ENCODE results near the gene B4GALT7. TPM values are rescaled to one million over a fixed set of nuclear protein-coding genes. Genes with fewer than 3 reads are reported as not detected.

B4GALT7 gene
- total RNA-seq, 1 experiment from 2014 or later: 26.3 TPM

- H3K36me3 Mint-ChIP-seq (ENCODE audit: insufficient read depth in 1 of 3, low read depth in 3 of 3): peaks cover 2 to 23% (median 11%) of the 10 kb centered on the region in 3 experiments; a peak in 6 of 7 replicates
- no peak overlapping the region for H4K8ac ChIP-seq (replicated peaks; ENCODE audit: insufficient read length, low read depth, low read length)
- no CpG with 5 or more reads among the region's 4 CpGs for WGBS (ENCODE audit: extremely low coverage, insufficient read length, low lambda C conversion rate)
- H2BK15ac ChIP-seq (ENCODE audit: low read depth, low read length): no peak overlapping the region
- no peak overlapping the region for H3K23ac ChIP-seq (ENCODE audit: insufficient read length, low read depth, low read length)
- no peak overlapping the region for H2BK20ac ChIP-seq (ENCODE audit: low read depth, low read length, poor library complexity, severe bottlenecking)
- no peak overlapping the region for H4K91ac ChIP-seq (ENCODE audit: insufficient read length, low read depth, low read length)
- peaks cover 11% of the 10 kb centered on the region for H3K27me3 Mint-ChIP-seq (ENCODE audit: low read depth)
- no peaks in the 10 kb centered on the region for H3K79me2 ChIP-seq (ENCODE audit: insufficient read depth, low read length)
- no peak overlapping the region for H2BK12ac ChIP-seq (ENCODE audit: insufficient read length, low read depth, low read length)
- no peak overlapping the region for H2AFZ ChIP-seq (ENCODE audit: low read length)
- H2AK5ac ChIP-seq (ENCODE audit: insufficient read length, low read length): no peak overlapping the region
- no peak overlapping the region for H3K14ac ChIP-seq (ENCODE audit: insufficient read depth, low read length)
- peaks cover 3% of the 10 kb centered on the region; the same call in 1 of the 2 replicates for H3K4me1 ChIP-seq (ENCODE audit: insufficient read depth, low read length)
- no peaks in the 10 kb centered on the region for H3K9me3 Mint-ChIP-seq
- H3K9me3 ChIP-seq (ENCODE audit: control insufficient read depth, low read depth, low read length): no peaks in the 10 kb centered on the region
- DNase-seq: no peak
- no peak overlapping the region for H3K27ac Mint-ChIP-seq
- H3K79me1 ChIP-seq (ENCODE audit: insufficient read depth, low read depth, low read length, poor library complexity, severe bottlenecking): no peaks in the 10 kb centered on the region
- no peaks in the 10 kb centered on the region for H3K27me3 ChIP-seq (ENCODE audit: insufficient read depth, low read length)
- H3K9ac ChIP-seq (ENCODE audit: extremely low read depth, insufficient read length, low read length): no peak overlapping the region
- no peak for TF ChIP-seq CTCF (conservative IDR thresholded peaks at IDR 0.05)
- no peak overlapping the region for H3K4ac ChIP-seq (ENCODE audit: low read depth, low read length)
- no peaks in the 10 kb centered on the region for H4K20me1 ChIP-seq (ENCODE audit: control insufficient read depth, insufficient read depth, insufficient read length)
- no peak overlapping the region for H2BK120ac ChIP-seq (ENCODE audit: low read depth, low read length, poor library complexity, severe bottlenecking)
- no peak overlapping the region for H3T11ph ChIP-seq (ENCODE audit: low read length)
- peaks cover 6% of the 10 kb centered on the region for H3K23me2 ChIP-seq (ENCODE audit: insufficient read length, low read depth, low read length, poor library complexity, severe bottlenecking)
- H3K56ac ChIP-seq (ENCODE audit: insufficient read length, low read depth, low read length): no peak overlapping the region
- no peak overlapping the region for H3K4me3 Mint-ChIP-seq
- no peak overlapping the region for H3K27ac ChIP-seq (ENCODE audit: insufficient read length, low read depth, low read length)
- H3K4me1 Mint-ChIP-seq: peaks cover 17 to 25% of the 10 kb centered on the region in 2 experiments
- no peak overlapping the region for H3K18ac ChIP-seq (ENCODE audit: insufficient read length, low read depth, low read length)
- H4K5ac ChIP-seq (ENCODE audit: insufficient read length, low read depth, low read length): no peak overlapping the region
- H3K4me2 ChIP-seq (ENCODE audit: insufficient read depth, insufficient read length, low read length): no peak overlapping the region
- no peak overlapping the region for H2BK5ac ChIP-seq (ENCODE audit: insufficient read length, low read length)
These were observed 2.5 kb downstream of the B4GALT7 start for GRCh38 chr5:177602458-177602830.
